Neural progenitor cell (in vitro differentiated cells): ENCODE measurements around the gene PCDHGA5. TPM values are rescaled to one million over a fixed set of nuclear protein-coding genes. Genes with fewer than 3 reads are reported as not detected.

Experiments
- DNase-seq: peaks from one replicate; pipeline ENCODE4 v3.0.0-alpha.2; 2016; ENCODE audit warnings: low spot score
- H2AFZ ChIP-seq: fragments of 200-600 bp; sonication (generic); replicated peaks from 2 replicates; pipeline ENCODE4 v1.6.1; 2016; ENCODE audit warnings: antibody characterized with exemption
- H3F3A ChIP-seq: fragments of 200-600 bp; sonication (generic); 2 replicates; pipeline ENCODE4 v1.6.1; 2016; ENCODE audit warnings: antibody characterized with exemption, low read depth
- H3K27ac ChIP-seq: fragments of 200-600 bp; sonication (generic); 2 replicates; pipeline ENCODE4 v1.5.1; 2016; ENCODE audit warnings: mild to moderate bottlenecking
- H3K27me3 ChIP-seq: fragments of 200-600 bp; sonication (generic); 2 replicates; pipeline ENCODE4 v1.6.1; 2016; ENCODE audit warnings: mild to moderate bottlenecking, moderate library complexity
- H3K36me3 ChIP-seq: fragments of 200-600 bp; sonication (generic); 2 replicates; pipeline ENCODE4 v1.5.1; 2016
- H3K4me1 ChIP-seq: fragments of 200-600 bp; sonication (generic); 2 replicates; pipeline ENCODE4 v1.6.1; 2016; ENCODE audit warnings: mixed run types
- H3K4me2 ChIP-seq: fragments of 200-600 bp; sonication (generic); 2 replicates; pipeline ENCODE4 v1.6.1; 2016
- H3K4me3 ChIP-seq: fragments of 200-600 bp; sonication (generic); 2 replicates; pipeline ENCODE4 v1.5.1; 2016
- H3K79me2 ChIP-seq: fragments of 200-600 bp; sonication (generic); 2 replicates; pipeline ENCODE4 v1.6.1; 2016; ENCODE audit warnings: low read depth
- H3K9ac ChIP-seq: fragments of 200-600 bp; sonication (generic); 2 replicates; pipeline ENCODE4 v1.6.1; 2016
- H3K9me3 ChIP-seq: fragments of 200-600 bp; sonication (generic); 2 replicates; pipeline ENCODE4 v1.5.1; 2016; ENCODE audit warnings: low read depth
- H4K20me1 ChIP-seq: fragments of 200-600 bp; sonication (generic); 2 replicates; pipeline ENCODE4 v1.6.1; 2016; ENCODE audit warnings: low read depth
- H3K27ac Mint-ChIP-seq: 3 replicates; pipeline ENCODE4 v1.8.0; 2021; ENCODE audit warnings: mixed read lengths
- H3K27me3 Mint-ChIP-seq: 2 replicates; pipeline ENCODE4 v1.8.0; 2022; ENCODE audit warnings: low read depth, mild to moderate bottlenecking, inconsistent platforms, moderate library complexity, mixed read lengths; ENCODE audit not compliant: insufficient read depth
- H3K36me3 Mint-ChIP-seq: 3 replicates; pipeline ENCODE4 v1.8.0; 2021; ENCODE audit warnings: mixed read lengths
- H3K4me1 Mint-ChIP-seq: 3 replicates; pipeline ENCODE4 v1.8.0; 2021; ENCODE audit warnings: mixed read lengths
- H3K4me3 Mint-ChIP-seq: 3 replicates; pipeline ENCODE4 v1.8.0; 2021; ENCODE audit warnings: mild to moderate bottlenecking, moderate library complexity, mixed read lengths
- H3K9me3 Mint-ChIP-seq: 3 replicates; pipeline ENCODE4 v1.8.0; 2020; ENCODE audit warnings: mixed read lengths
- CTCF ChIP-seq: fragments of 200-600 bp; sonication (generic); IDR thresholded peaks from 2 replicates; pipeline ENCODE4 v1.5.1; 2017; ENCODE audit warnings: antibody characterized with exemption, mild to moderate bottlenecking
- EZH2 ChIP-seq: fragments of 200-600 bp; sonication (generic); IDR thresholded peaks from 2 replicates; pipeline ENCODE4 v1.6.1; 2017; ENCODE audit warnings: antibody characterized with exemption, mild to moderate bottlenecking, moderate library complexity
- EZH2phosphoT487 ChIP-seq: fragments of 200-600 bp; sonication (generic); IDR thresholded peaks from 2 replicates; pipeline ENCODE4 v1.6.1; 2017; ENCODE audit warnings: antibody characterized with exemption
- total RNA-seq: library from RNA; depleted of rRNA; stranded (reverse); fragments of >200 nt; gene quantifications from 2 replicates; pipeline ENCODE4 v1.2.3, GENCODE V29; 2015; ENCODE audit warnings: low replicate concordance

PCDHGA5 gene
- total RNA-seq, 1 donor from 2014 or later: 0.71 TPM

- Histone ChIP-seq H3K27ac (no peak overlapping the region), H3K9ac (no peak overlapping the region), H3K36me3 (no peaks in the 10 kb centered on the region), H2AFZ (no peak overlapping the region), H3K27me3 (no peaks in the 10 kb centered on the region), H3K79me2 (no peaks in the 10 kb centered on the region), H3K4me3 (no peak overlapping the region), H3K4me1 (no peaks in the 10 kb centered on the region), H3F3A (no peaks in the 10 kb centered on the region), H3K4me2 (no peak overlapping the region), H3K9me3 (peaks cover 13% of the 10 kb centered on the region), H4K20me1 (no peaks in the 10 kb centered on the region)
- Mint-ChIP-seq H3K4me1 (no peaks in the 10 kb centered on the region), H3K27me3 (peaks cover 4% of the 10 kb centered on the region), H3K27ac (no peak overlapping the region), H3K4me3 (no peak overlapping the region), H3K9me3 (peaks cover 69% of the 10 kb centered on the region), H3K36me3 (peaks cover 4% of the 10 kb centered on the region)
- DNase-seq: no peak
- no peak for TF ChIP-seq CTCF
- TF ChIP-seq EZH2: no peak
- TF ChIP-seq EZH2phosphoT487: no peak
These were observed 1.2 kb upstream of the PCDHGA5 start for GRCh38 chr5:141362719-141363118.

- no peaks in the 10 kb centered on the region for H3K27me3 ChIP-seq
- no peaks in the 10 kb centered on the region for H3K79me2 ChIP-seq
- no peak overlapping the region for H3K27ac Mint-ChIP-seq
- H2AFZ ChIP-seq: no peak overlapping the region
- no peak overlapping the region for H3K27ac ChIP-seq
- H3K9me3 Mint-ChIP-seq: peaks cover 64% of the 10 kb centered on the region
- H3K36me3 ChIP-seq: no peaks in the 10 kb centered on the region
- H4K20me1 ChIP-seq: no peaks in the 10 kb centered on the region
- no peaks in the 10 kb centered on the region for H3K4me1 Mint-ChIP-seq
- no peaks in the 10 kb centered on the region for H3K9me3 ChIP-seq
- peaks cover 2% of the 10 kb centered on the region for H3K36me3 Mint-ChIP-seq
- H3K9ac ChIP-seq: no peak overlapping the region
- H3K27me3 Mint-ChIP-seq: peaks cover 4% of the 10 kb centered on the region
- no peak overlapping the region for H3K4me3 ChIP-seq
- no peaks in the 10 kb centered on the region for H3F3A ChIP-seq
- H3K4me3 Mint-ChIP-seq: no peak overlapping the region
- DNase-seq: no peak
- TF ChIP-seq EZH2phosphoT487: no peak
- no peak overlapping the region for H3K4me2 ChIP-seq
- H3K4me1 ChIP-seq: no peaks in the 10 kb centered on the region
These were observed 2.3 kb downstream of the PCDHGA5 start for GRCh38 chr5:141366016-141366896.

- peaks cover 3% of the 10 kb centered on the region for H3K9me3 ChIP-seq
- Mint-ChIP-seq H3K27me3 (peaks cover 8% of the 10 kb centered on the region), H3K4me3 (no peak within 1 kb of the TSS), H3K4me1 (no peaks in the 10 kb centered on the region), H3K9me3 (peaks cover 55% of the 10 kb centered on the region), H3K36me3 (peaks cover 4% of the 10 kb centered on the region), H3K27ac (no peak within 1 kb of the TSS)
- TF ChIP-seq EZH2 (no peak), CTCF (no peak), EZH2phosphoT487 (no peak)
- no peak within 1 kb of the TSS for H2AFZ ChIP-seq
- H3K27me3 ChIP-seq: no peaks in the 10 kb centered on the region
- H3K79me2 ChIP-seq: no peaks in the 10 kb centered on the region
- DNase-seq: no peak
- H3F3A ChIP-seq: no peaks in the 10 kb centered on the region
- no peak within 1 kb of the TSS for H3K27ac ChIP-seq
- no peaks in the 10 kb centered on the region for H4K20me1 ChIP-seq
- H3K36me3 ChIP-seq: no peaks in the 10 kb centered on the region
- no peak within 1 kb of the TSS for H3K9ac ChIP-seq
- no peaks in the 10 kb centered on the region for H3K4me1 ChIP-seq
- no peak within 1 kb of the TSS for H3K4me2 ChIP-seq
- no peak within 1 kb of the TSS for H3K4me3 ChIP-seq
These were observed 6.3 kb downstream of the PCDHGA5 start, which contains the start of gene PCDHGB3 for GRCh38 chr5:141369994-141370848. PCDHGB3 (plus strand) TSS chr5:141370242; CDS start chr5:141370395, 153 bp downstream.
